HepG2 (cell line): Measurements from ENCODE around the gene TAC3. TPM values are rescaled to one million over a fixed set of nuclear protein-coding genes. Genes with fewer than 3 reads are reported as not detected.

Experiments
- ATAC-seq: fragments of 200-7000 bp; cut with Tn5 transposase; 3 replicates; pipeline ENCODE4 v1.9.1; 2020; ENCODE audit warnings: mild to moderate bottlenecking, moderate library complexity
- BruUV-seq: library from RNA; stranded (reverse); fragments of 400-500 nt; replicated peaks from 2 replicates; lab custom pipeline; 2021; lab: Mats Ljungman, UMichigan
- CTCF ChIA-PET: fragments of 300-600 bp; formaldehyde crosslinking; extraction: SDS; loops from one replicate; lab custom pipeline; 2021; ENCODE audit warnings: low total read pairs, inconsistent platforms, low intra/inter-chr PET ratio; lab: Yijun Ruan, JAX
- POLR2A ChIA-PET: fragments of 350-600 bp; sonication (Branson Sonifier 250); formaldehyde crosslinking; loops from one replicate; lab custom pipeline; 2020; ENCODE audit warnings: antibody characterized with exemption, inconsistent platforms; lab: Yijun Ruan, JAX
- DNase-seq: peaks from one replicate; pipeline ENCODE4 v3.0.0-alpha.2; 2015; ENCODE audit warnings: low spot score
- FAIRE-seq: peaks from 3 replicates; lab custom pipeline; 2011; peaks lifted over from hg19 to GRCh38; lab: Jason Lieb, UNC
- H2AFZ ChIP-seq: one replicate; pipeline ENCODE4 v1.6.1; 2011; ENCODE audit warnings: low read length, inconsistent platforms
- H3K27ac ChIP-seq: fragments of 300-600 bp; 3 replicates; pipeline ENCODE4 v1.8.0; 2011; ENCODE audit warnings: mixed run types, mild to moderate bottlenecking, mixed read lengths, low read length, inconsistent platforms; ENCODE audit not compliant: insufficient read depth; ENCODE audit errors: extremely low read length
- H3K27me3 ChIP-seq, 2 experiments: fragments of 200-600 bp in 1 of 2; 2 replicates in 1 of 2; 3 replicates in 1 of 2; pipeline versions ENCODE4 v1.6.0 to v1.8.0; 2011; ENCODE audit warnings: low read length in 2 of 2, mild to moderate bottlenecking in 2 of 2, moderate library complexity in 2 of 2, inconsistent platforms in 1 of 2; ENCODE audit not compliant: insufficient read depth in 2 of 2, control insufficient read depth in 1 of 2
- H3K36me3 ChIP-seq, 2 experiments: fragments of 200-600 bp in 1 of 2; replicated peaks in 1 of 2; 2 replicates in 1 of 2; 3 replicates in 1 of 2; pipeline versions ENCODE4 v1.5.1 to v1.8.0; 2011; ENCODE audit warnings: low read length in 2 of 2, inconsistent platforms in 1 of 2; ENCODE audit not compliant: insufficient read depth in 2 of 2, control insufficient read depth in 1 of 2
- H3K4me1 ChIP-seq: 2 replicates; pipeline ENCODE4 v1.5.1; 2012; ENCODE audit warnings: low read length, inconsistent platforms; ENCODE audit not compliant: insufficient read depth
- H3K4me2 ChIP-seq: 2 replicates; pipeline ENCODE4 v1.6.0; 2011; ENCODE audit warnings: low read depth, low read length, inconsistent platforms
- H3K4me3 ChIP-seq, 3 experiments: fragments of 200-600 bp in 1 of 3; sonication (generic), shearing (Covaris generic) in 1 of 3; replicated peaks in 1 of 3; 2 replicates each; pipeline ENCODE4 v1.5.1; 2011 to 2016; ENCODE audit warnings: low read length in 3 of 3, inconsistent platforms in 2 of 3, low read depth in 2 of 3, mild to moderate bottlenecking in 2 of 3, control low read depth in 1 of 3, mixed read lengths in 1 of 3; ENCODE audit not compliant: insufficient read depth in 1 of 3
- H3K79me2 ChIP-seq: one replicate; pipeline ENCODE4 v1.6.1; 2011; ENCODE audit warnings: low read length, inconsistent platforms; ENCODE audit not compliant: insufficient read depth
- H3K9ac ChIP-seq: 2 replicates; pipeline ENCODE4 v1.6.0; 2011; ENCODE audit warnings: mild to moderate bottlenecking, low read depth, low read length, inconsistent platforms; ENCODE audit not compliant: insufficient read depth
- H3K9me3 ChIP-seq: 2 replicates; pipeline ENCODE4 v1.5.1; 2012; ENCODE audit warnings: mild to moderate bottlenecking, low read length
- H4K20me1 ChIP-seq: 2 replicates; pipeline ENCODE4 v1.6.0; 2011; ENCODE audit warnings: inconsistent platforms, mild to moderate bottlenecking, low read length, moderate library complexity; ENCODE audit not compliant: insufficient read depth
- FOXO1 ChIP-seq: sonication (generic); formaldehyde crosslinking; IDR thresholded peaks from 2 replicates; pipeline ENCODE4 v1.4.0; 2020; ENCODE audit warnings: missing genetic modification reagents
- GATAD2A ChIP-seq: IDR thresholded peaks from 2 replicates; pipeline ENCODE4 v1.6.1; 2016
- MTF2 ChIP-seq: sonication (generic); formaldehyde crosslinking; IDR thresholded peaks from 2 replicates; pipeline ENCODE4 v1.5.0; 2020; ENCODE audit warnings: missing genetic modification reagents, borderline replicate concordance
- ZFP37 ChIP-seq: sonication (generic); formaldehyde crosslinking; IDR thresholded peaks from 2 replicates; pipeline ENCODE4 v1.4.0; 2020; ENCODE audit warnings: missing genetic modification reagents, borderline replicate concordance
- ZNF512 ChIP-seq: sonication (generic); formaldehyde crosslinking; IDR thresholded peaks from 2 replicates; pipeline ENCODE4 v1.4.0; 2020; ENCODE audit warnings: mild to moderate bottlenecking, missing genetic modification reagents
- ZNF775 ChIP-seq: sonication (generic); formaldehyde crosslinking; IDR thresholded peaks from 2 replicates; pipeline ENCODE4 v1.4.0; 2020; ENCODE audit warnings: missing genetic modification reagents, mild to moderate bottlenecking, moderate library complexity, borderline replicate concordance
- WGBS: methylation state at CpG from one replicate; pipeline ENCODE4 v1.1.6; 2017; ENCODE audit warnings: low lambda C conversion rate; 5-methylcytosine and 5-hydroxymethylcytosine counted together
- in situ Hi-C: cut with HindIII; loops from 2 replicates; pipeline ENCODE4 v1.10.0; 2017; ENCODE audit warnings: low pct_unique_long_range_greater_than_20kb; ENCODE audit not compliant: extremely low pct_ligation_motif_present
- intact Hi-C: fragments of 100-400 bp; cut with micrococcal nuclease; formaldehyde crosslinking; loops from one replicate; pipeline ENCODE4 v1.10.0; 2022; ENCODE audit not compliant: unreplicated experiment
- polyA plus RNA-seq, 8 experiments: library from polyadenylated mRNA; depleted of rRNA in 3 of 8; stranded (reverse) in 7 of 8; unstranded in 1 of 8; fragments of >200 nt; fragmentation: Illumina TruSeq in 4 of 8; extraction: Trizol in 4 of 8; gene quantifications; 2 replicates each; pipeline versions ENCODE4 v1.2.1 to v1.2.3, GENCODE V29; 2011 to 2016; ENCODE audit warnings: low read depth in 4 of 8, missing spikeins in 1 of 8, mixed read lengths in 1 of 8; ENCODE audit not compliant: insufficient read depth in 1 of 8
- total RNA-seq, 5 experiments: library from RNA; depleted of rRNA; stranded (reverse); fragments of >200 nt; fragmentation: Illumina TruSeq; extraction: Trizol; gene quantifications; 2 replicates each; pipeline ENCODE4 v1.2.3, GENCODE V29; 2016; ENCODE audit warnings: low read depth in 1 of 5
- TF ChIP-seq, protein P1 (sequence below): sonication (generic); formaldehyde crosslinking; IDR thresholded peaks from 2 replicates; pipeline ENCODE4 v1.5.1; 2020; ENCODE audit warnings: mild to moderate bottlenecking, missing genetic modification reagents, borderline replicate concordance

TAC3 gene
- total and polyA plus RNA-seq, 2 of the 13 experiments (the other 11 are each of a cell fraction or from before 2014, with no cell fraction given) = 0.13 to 0.15 TPM

GRCh38 chr12:56993346-56993745 is 23.0 kb downstream of the TAC3 start (continued):
- TF ChIP-seq ZNF512 (CRISPR knock-in tag) (no peak), ZFP37 (CRISPR knock-in tag) (no peak), MTF2 (CRISPR knock-in tag) (no peak), GATAD2A (CRISPR knock-in tag) (no peak)

DNA sequence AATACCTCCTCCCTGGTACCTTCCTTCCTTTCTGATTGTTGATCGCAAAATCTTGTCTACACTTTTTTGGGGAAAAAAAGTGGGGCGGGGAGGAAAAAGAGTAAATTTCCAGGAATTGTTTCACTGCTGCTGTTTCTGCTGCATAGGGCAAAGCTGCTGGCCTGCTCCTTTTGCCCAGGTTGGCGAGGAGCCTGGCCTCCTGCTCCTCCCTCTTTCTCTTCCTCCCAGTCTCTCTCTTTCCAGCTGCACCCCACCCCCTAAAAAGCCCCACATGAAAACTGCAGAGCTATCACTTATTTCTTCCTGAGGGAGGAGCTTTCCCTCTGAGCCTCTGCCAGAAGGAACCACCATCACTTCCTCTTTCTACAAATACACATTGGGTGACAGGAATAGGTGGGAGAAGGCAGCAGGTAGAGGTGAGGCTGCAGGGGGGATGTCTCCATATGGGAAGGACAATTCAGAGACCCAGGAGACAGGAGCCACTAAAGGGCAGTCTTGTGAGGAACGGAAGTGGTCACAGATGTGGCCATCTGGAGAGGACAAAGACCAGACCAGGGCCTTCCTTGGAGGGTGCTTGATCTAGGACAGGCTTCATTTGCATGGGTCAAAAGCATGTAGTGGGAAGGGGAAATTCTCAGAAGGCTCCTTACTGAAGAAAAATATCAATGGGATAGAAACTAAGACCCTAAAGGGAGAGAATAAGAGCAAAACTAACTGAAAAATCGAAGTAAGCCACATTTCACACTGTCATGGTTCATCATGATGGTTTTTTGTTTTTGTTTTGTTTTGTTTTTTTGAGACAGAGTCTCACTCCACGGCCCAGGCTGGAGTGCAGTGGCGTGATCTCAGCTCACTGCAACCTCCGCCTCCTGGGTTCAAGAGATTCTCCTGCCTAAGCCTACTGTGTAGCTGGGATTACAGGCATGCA is 24.7 kb downstream of the TAC3 start:
- ATAC-seq (no peak), DNase-seq (no peak)

More for the DNA sequence above, 24.7 kb downstream of the TAC3 start:
- Histone ChIP-seq H3K79me2 (no peaks in the 10 kb centered on the region), H3K4me2 (no peak overlapping the region), H3K9ac (no peak overlapping the region), H3K9me3 (no peaks in the 10 kb centered on the region), H3K4me1 (peaks cover 15% of the 10 kb centered on the region; the same call in 1 of the 2 replicates), H3K36me3 (no peaks in the 10 kb centered on the region), H3K27ac (no peak overlapping the region), H4K20me1 (no peaks in the 10 kb centered on the region), H3K27me3 (no peaks in the 10 kb centered on the region; a peak in 1 of 5 replicates), H2AFZ (no peak overlapping the region), H3K4me3 (no peak overlapping the region)
- 33% methylated on average over 8 of the region's 8 CpGs for WGBS
- in situ Hi-C loops (no loop called here), intact Hi-C loops (no loop called here)
- POLR2A ChIA-PET = no interaction called here
- CTCF ChIA-PET = interaction anchor here (0.7 kb wide), 1 partner anchor 155 kb away, joined by 3 read pairs; no protein-coding TSS in a partner anchor
- BruUV-seq = no TSS peak
- no peak for FAIRE-seq
- TF ChIP-seq ZNF775 (CRISPR knock-in tag) (no peak), FOXO1 (CRISPR knock-in tag) (no peak)
- TF ChIP-seq, protein P1, sequence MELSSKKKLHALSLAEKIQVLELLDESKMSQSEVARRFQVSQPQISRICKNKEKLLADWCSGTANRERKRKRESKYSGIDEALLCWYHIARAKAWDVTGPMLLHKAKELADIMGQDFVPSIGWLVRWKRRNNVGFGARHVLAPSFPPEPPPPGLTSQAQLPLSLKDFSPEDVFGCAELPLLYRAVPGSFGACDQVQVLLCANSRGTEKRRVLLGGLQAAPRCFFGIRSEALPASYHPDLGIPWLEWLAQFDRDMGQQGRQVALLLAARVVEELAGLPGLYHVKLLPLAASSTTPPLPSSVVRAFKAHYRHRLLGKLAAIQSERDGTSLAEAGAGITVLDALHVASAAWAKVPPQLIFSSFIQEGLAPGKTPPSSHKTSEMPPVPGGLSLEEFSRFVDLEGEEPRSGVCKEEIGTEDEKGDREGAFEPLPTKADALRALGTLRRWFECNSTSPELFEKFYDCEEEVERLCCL (CRISPR knock-in tag) = no peak
